Keratinocyte (primary cell): ENCODE data around the gene ZNRF1. TPM values are rescaled to one million over a fixed set of nuclear protein-coding genes. Genes with fewer than 3 reads are reported as not detected.

Source experiments
- DNase-seq: peaks from one replicate; pipeline ENCODE4 v3.0.0-alpha.2; 2011; ENCODE audit warnings: low read depth, missing footprints, low spot score
- FAIRE-seq: peaks from 2 replicates; lab custom pipeline; 2011; peaks lifted over from hg19 to GRCh38; lab: Jason Lieb, UNC
- H2AFZ ChIP-seq: 2 replicates; pipeline ENCODE4 v1.6.0; 2012; ENCODE audit warnings: low read length, control low read depth, inconsistent platforms; ENCODE audit not compliant: control insufficient read depth
- H3K27ac ChIP-seq: 2 replicates; pipeline ENCODE4 v1.5.1; 2011; ENCODE audit warnings: low read length; ENCODE audit not compliant: control insufficient read depth, insufficient read depth
- H3K27me3 ChIP-seq: 3 replicates; pipeline ENCODE4 v1.6.0; 2011; ENCODE audit warnings: low read length; ENCODE audit not compliant: control insufficient read depth, insufficient read depth; ENCODE audit errors: extremely low read depth
- H3K36me3 ChIP-seq, 2 experiments: 2 replicates in 1 of 2; 3 replicates in 1 of 2; pipeline ENCODE4 v1.5.1; 2011; ENCODE audit warnings: low read length in 2 of 2, mild to moderate bottlenecking in 1 of 2; ENCODE audit not compliant: control insufficient read depth in 2 of 2, insufficient read depth in 2 of 2; ENCODE audit errors: extremely low read depth in 1 of 2
- H3K4me1 ChIP-seq: 3 replicates; pipeline ENCODE4 v1.5.1; 2011; ENCODE audit warnings: low read length; ENCODE audit not compliant: control insufficient read depth, insufficient read depth; ENCODE audit errors: extremely low read depth
- H3K4me2 ChIP-seq: 3 replicates; pipeline ENCODE4 v1.6.0; 2011; ENCODE audit warnings: low read depth, low read length; ENCODE audit not compliant: control insufficient read depth, insufficient read depth; ENCODE audit errors: extremely low read depth
- H3K4me3 ChIP-seq, 3 experiments: fragments of 200-600 bp in 1 of 3; sonication (generic) in 1 of 3; 2 replicates in 2 of 3; 3 replicates in 1 of 3; pipeline ENCODE4 v1.5.1; 2011 to 2016; ENCODE audit warnings: low read length in 3 of 3, mild to moderate bottlenecking in 3 of 3, control low read depth in 2 of 3, inconsistent platforms in 1 of 3, low read depth in 1 of 3, mixed read lengths in 1 of 3, mixed run types in 1 of 3, moderate library complexity in 1 of 3; ENCODE audit not compliant: control insufficient read depth in 2 of 3, insufficient read depth in 2 of 3; ENCODE audit errors: extremely low read depth in 1 of 3
- H3K79me2 ChIP-seq: 2 replicates; pipeline ENCODE4 v1.6.0; 2012; ENCODE audit warnings: low read length; ENCODE audit not compliant: control insufficient read depth, insufficient read depth
- H3K9ac ChIP-seq: 3 replicates; pipeline ENCODE4 v1.6.0; 2011; ENCODE audit warnings: low read length; ENCODE audit not compliant: control insufficient read depth, insufficient read depth; ENCODE audit errors: extremely low read depth
- H3K9me1 ChIP-seq: 3 replicates; pipeline ENCODE4 v1.6.0; 2011; ENCODE audit warnings: low read length; ENCODE audit not compliant: control insufficient read depth, insufficient read depth; ENCODE audit errors: extremely low read depth
- H3K9me3 ChIP-seq: 2 replicates; pipeline ENCODE4 v1.5.1; 2012; ENCODE audit warnings: low read depth, low read length; ENCODE audit not compliant: control insufficient read depth
- H4K20me1 ChIP-seq: 3 replicates; pipeline ENCODE4 v1.6.0; 2011; ENCODE audit warnings: low read length; ENCODE audit not compliant: control insufficient read depth, insufficient read depth; ENCODE audit errors: extremely low read depth
- CTCF ChIP-seq, 3 experiments: IDR thresholded peaks in 1 of 3; conservative IDR thresholded peaks in 1 of 3; optimal IDR thresholded peaks in 1 of 3; 2 replicates in 2 of 3; 3 replicates in 1 of 3; pipeline versions ENCODE3 to v1.5.1; 2011; ENCODE audit warnings: low read length in 3 of 3, mild to moderate bottlenecking in 3 of 3, moderate library complexity in 2 of 3, control low read depth in 1 of 3, inconsistent platforms in 1 of 3; ENCODE audit not compliant: insufficient read depth in 2 of 3; ENCODE audit errors: extremely low read depth in 1 of 3
- EZH2 ChIP-seq: IDR thresholded peaks from one replicate; pipeline ENCODE4 v1.6.1; 2012; ENCODE audit warnings: inconsistent platforms, mild to moderate bottlenecking, low read length, moderate library complexity
- dilution Hi-C: fragments of 300-500 bp; cut with MboI; formaldehyde crosslinking; loops from one replicate; pipeline ENCODE4 v1.7.0; 2020; ENCODE audit warnings: low sequenced_read_pairs; ENCODE audit not compliant: extremely low pct_ligation_motif_present
- polyA plus RNA-seq, 5 experiments: library from polyadenylated mRNA; depleted of rRNA in 3 of 5; stranded (reverse) in 3 of 5; stranded (forward) in 1 of 5; unstranded in 1 of 5; fragments of >200 nt; gene quantifications; 1 replicate in 1 of 5; 2 replicates in 3 of 5; 3 replicates in 1 of 5; pipeline versions ENCODE4 v1.2.1 to v1.2.3, GENCODE V29; 2011 to 2012; ENCODE audit warnings: missing spikeins in 2 of 5, low read depth in 1 of 5, low replicate concordance in 1 of 5

Gene ZNRF1
- polyA plus RNA-seq, 1 donor (not counting 4 experiments of a cell fraction or from before 2014, with no cell fraction given) = 19.1 TPM

GRCh38 chr16:75007443-75007842, 8.6 kb downstream of the ZNRF1 start:
- FAIRE-seq (no peak), DNase-seq (no peak)
- no peak overlapping the region for H3K4me2 ChIP-seq
- no peak for TF ChIP-seq EZH2
- TF ChIP-seq CTCF (optimal IDR thresholded peaks at IDR 0.05 in 1 of 3, IDR thresholded peaks at IDR 0.05 in 1 of 3, conservative IDR thresholded peaks at IDR 0.05 in 1 of 3; ENCODE audit: extremely low read depth in 1 of 3, insufficient read depth in 2 of 3, low read length in 3 of 3) = no peak
- no peak overlapping the region for H3K27ac ChIP-seq
- H3K36me3 ChIP-seq = no peaks in the 10 kb centered on the region
- peaks cover 77% of the 10 kb centered on the region for H3K79me2 ChIP-seq
- H3K9me1 ChIP-seq = peaks cover 2% of the 10 kb centered on the region
- H3K9me3 ChIP-seq = no peaks in the 10 kb centered on the region
- H3K27me3 ChIP-seq = no peaks in the 10 kb centered on the region
- dilution Hi-C loops = no loop called here
- peaks cover 32% of the 10 kb centered on the region for H3K4me1 ChIP-seq
- no peak overlapping the region for H2AFZ ChIP-seq
- H3K9ac ChIP-seq = no peak overlapping the region
- no peaks in the 10 kb centered on the region for H4K20me1 ChIP-seq
- H3K4me3 ChIP-seq = no peak overlapping the region

- no peaks in the 10 kb centered on the region for H3K36me3 ChIP-seq
- H2AFZ ChIP-seq = no peak overlapping the region
- dilution Hi-C loops = no loop called here
- H3K9ac ChIP-seq = no peak overlapping the region
- no peaks in the 10 kb centered on the region for H4K20me1 ChIP-seq
- H3K4me2 ChIP-seq = no peak overlapping the region
- H3K4me1 ChIP-seq = peaks cover 28% of the 10 kb centered on the region
- TF ChIP-seq CTCF (optimal IDR thresholded peaks at IDR 0.05 in 1 of 3, IDR thresholded peaks at IDR 0.05 in 1 of 3, conservative IDR thresholded peaks at IDR 0.05 in 1 of 3; ENCODE audit: extremely low read depth in 1 of 3, insufficient read depth in 2 of 3, low read length in 3 of 3) (no peak), EZH2 (no peak)
- peaks cover 77% of the 10 kb centered on the region for H3K79me2 ChIP-seq
- H3K27ac ChIP-seq = peak overlapping the region; percentile 26
- H3K9me1 ChIP-seq = no peaks in the 10 kb centered on the region
- no peak overlapping the region for H3K4me3 ChIP-seq
- DNase-seq = no peak
- no peaks in the 10 kb centered on the region for H3K9me3 ChIP-seq
- H3K27me3 ChIP-seq = no peaks in the 10 kb centered on the region
- no peak for FAIRE-seq
These were observed 11.6 kb downstream of the ZNRF1 start for GRCh38 chr16:75010427-75010826.
